B cell (primary cell): ENCODE measurements around the gene CCDC88B.

Source experiments
- EZH2 ChIP-seq: IDR thresholded peaks from 2 replicates; pipeline ENCODE4 v1.6.1; 2012; ENCODE audit warnings: borderline replicate concordance, low read depth, mild to moderate bottlenecking, moderate library complexity, low read length; ENCODE audit not compliant: insufficient read depth, poor library complexity, severe bottlenecking
- TF ChIP-seq, protein P1 (sequence below): fragments of 200-600 bp; IDR thresholded peaks from one replicate; pipeline ENCODE4 v1.8.0; 2022; ENCODE audit warnings: antibody characterized with exemption, mild to moderate bottlenecking

- TF ChIP-seq, protein P1, sequence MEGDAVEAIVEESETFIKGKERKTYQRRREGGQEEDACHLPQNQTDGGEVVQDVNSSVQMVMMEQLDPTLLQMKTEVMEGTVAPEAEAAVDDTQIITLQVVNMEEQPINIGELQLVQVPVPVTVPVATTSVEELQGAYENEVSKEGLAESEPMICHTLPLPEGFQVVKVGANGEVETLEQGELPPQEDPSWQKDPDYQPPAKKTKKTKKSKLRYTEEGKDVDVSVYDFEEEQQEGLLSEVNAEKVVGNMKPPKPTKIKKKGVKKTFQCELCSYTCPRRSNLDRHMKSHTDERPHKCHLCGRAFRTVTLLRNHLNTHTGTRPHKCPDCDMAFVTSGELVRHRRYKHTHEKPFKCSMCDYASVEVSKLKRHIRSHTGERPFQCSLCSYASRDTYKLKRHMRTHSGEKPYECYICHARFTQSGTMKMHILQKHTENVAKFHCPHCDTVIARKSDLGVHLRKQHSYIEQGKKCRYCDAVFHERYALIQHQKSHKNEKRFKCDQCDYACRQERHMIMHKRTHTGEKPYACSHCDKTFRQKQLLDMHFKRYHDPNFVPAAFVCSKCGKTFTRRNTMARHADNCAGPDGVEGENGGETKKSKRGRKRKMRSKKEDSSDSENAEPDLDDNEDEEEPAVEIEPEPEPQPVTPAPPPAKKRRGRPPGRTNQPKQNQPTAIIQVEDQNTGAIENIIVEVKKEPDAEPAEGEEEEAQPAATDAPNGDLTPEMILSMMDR: no peak
- no peak for TF ChIP-seq EZH2
Observed at GRCh38 chr11:64401775-64402174, 61.8 kb downstream of the CCDC88B start.
